Thymus (tissue), 11 donors: Measurements from ENCODE around the gene NHSL2. TPM values are rescaled to one million over a fixed set of nuclear protein-coding genes. Genes with fewer than 3 reads are reported as not detected.

Experiments used
- DNase-seq, 9 donors: peaks; one replicate each; pipeline ENCODE4 v3.0.0-alpha.2; 2013; ENCODE audit warnings: low spot score in 9 of 9, low read depth in 6 of 9, missing footprints in 1 of 9
- H3K27ac ChIP-seq, 2 donors: one replicate each; pipeline ENCODE4 v1.5.1; 2013; ENCODE audit warnings: control low read depth in 1 of 2, low read depth in 1 of 2, low read length in 1 of 2, mild to moderate bottlenecking in 1 of 2, moderate library complexity in 1 of 2
- H3K27me3 ChIP-seq, 2 donors: one replicate each; pipeline ENCODE4 v1.5.1; 2013; ENCODE audit warnings: low read length in 1 of 2; ENCODE audit not compliant: control insufficient read depth in 2 of 2, insufficient read depth in 1 of 2
- H3K36me3 ChIP-seq, 2 donors: one replicate each; pipeline ENCODE4 v1.5.1; 2013; ENCODE audit warnings: low read length in 1 of 2, mild to moderate bottlenecking in 1 of 2, moderate library complexity in 1 of 2; ENCODE audit not compliant: control insufficient read depth in 2 of 2, insufficient read depth in 2 of 2
- H3K4me1 ChIP-seq, 2 donors: one replicate each; pipeline ENCODE4 v1.5.1; 2013; ENCODE audit warnings: low read length in 2 of 2; ENCODE audit not compliant: control insufficient read depth in 2 of 2, insufficient read depth in 2 of 2
- H3K4me3 ChIP-seq, 2 donors: one replicate each; pipeline ENCODE4 v1.5.1; 2013; ENCODE audit warnings: low read length in 2 of 2, control low read depth in 1 of 2, mild to moderate bottlenecking in 1 of 2
- H3K9me3 ChIP-seq, 2 donors: one replicate each; pipeline ENCODE4 v1.5.1; 2013; ENCODE audit warnings: low read length in 1 of 2, mild to moderate bottlenecking in 1 of 2; ENCODE audit not compliant: control insufficient read depth in 2 of 2, insufficient read depth in 1 of 2
- WGBS: extraction: QIAGEN DNeasy Blood & Tissue Kit; methylation state at CpG from one replicate; pipeline ENCODE4 v1.1.7; 2013; 5-methylcytosine and 5-hydroxymethylcytosine counted together
- polyA plus RNA-seq: library from polyadenylated mRNA; stranded (reverse); fragments of 200-250 nt; gene quantifications from one replicate; pipeline ENCODE4 v1.2.3, GENCODE V29; 2013
- total RNA-seq: library from RNA; stranded (reverse); fragments of 120-200 nt; gene quantifications from one replicate; pipeline ENCODE4 v1.2.4, GENCODE V29; 2013
- donor health status: healthy.

Gene NHSL2
- total and polyA plus RNA-seq, 2 donors: 0.80 TPM

- Histone ChIP-seq H3K36me3 (no peaks in the 10 kb centered on the region), H3K4me3 (no peak overlapping the region), H3K27ac (no peak overlapping the region), H3K27me3 (no peaks in the 10 kb centered on the region), H3K9me3 (no peaks in the 10 kb centered on the region), H3K4me1 (peaks cover 1 to 20% of the 10 kb centered on the region in 2 donors)
- 93% methylated on average over 2 of the region's 2 CpGs for WGBS
- no peak for DNase-seq
These were observed 127.0 kb downstream of the NHSL2 start for GRCh38 chrX:72037601-72038000.

- peaks cover 5 to 24% of the 10 kb centered on the region in 2 donors for H3K4me1 ChIP-seq
- no peaks in the 10 kb centered on the region for H3K27me3 ChIP-seq
- H3K36me3 ChIP-seq: no peaks in the 10 kb centered on the region
- H3K9me3 ChIP-seq: no peaks in the 10 kb centered on the region
- no peak overlapping the region for H3K4me3 ChIP-seq
- no peak for DNase-seq
- no peak overlapping the region for H3K27ac ChIP-seq
- WGBS: 95% methylated on average over 4 of the region's 4 CpGs
These were observed 127.4 kb downstream of the NHSL2 start for GRCh38 chrX:72038016-72038415.

- no peaks in the 10 kb centered on the region for H3K9me3 ChIP-seq
- no peaks in the 10 kb centered on the region for H3K27me3 ChIP-seq
- DNase-seq: no peak
- H3K36me3 ChIP-seq: no peaks in the 10 kb centered on the region
- H3K4me3 ChIP-seq: no peak overlapping the region
- peaks cover 5 to 28% of the 10 kb centered on the region in 2 donors for H3K4me1 ChIP-seq
- H3K27ac ChIP-seq: no peak overlapping the region
- WGBS: 99% methylated on average over 2 of the region's 2 CpGs
These were observed 128.2 kb downstream of the NHSL2 start for GRCh38 chrX:72038868-72039267.

GRCh38 chrX:72040506-72040905 is 129.9 kb downstream of the NHSL2 start:
- WGBS: 91% methylated on average over 5 of the region's 5 CpGs
- no peak for DNase-seq
- no peak overlapping the region for H3K4me3 ChIP-seq
- H3K36me3 ChIP-seq: no peaks in the 10 kb centered on the region
- peaks cover 5 to 35% of the 10 kb centered on the region in 2 donors for H3K4me1 ChIP-seq
- no peaks in the 10 kb centered on the region for H3K27me3 ChIP-seq
- no peak overlapping the region for H3K27ac ChIP-seq
- no peaks in the 10 kb centered on the region for H3K9me3 ChIP-seq

GRCh38 chrX:72041176-72041575 is 130.5 kb downstream of the NHSL2 start:
- H3K27me3 ChIP-seq: no peaks in the 10 kb centered on the region
- H3K36me3 ChIP-seq: no peaks in the 10 kb centered on the region
- H3K4me1 ChIP-seq: peaks cover 5 to 42% of the 10 kb centered on the region in 2 donors
- no peak for DNase-seq
- H3K4me3 ChIP-seq: no peak overlapping the region
- 96% methylated on average over 6 of the region's 6 CpGs for WGBS
- no peaks in the 10 kb centered on the region for H3K9me3 ChIP-seq
- no peak overlapping the region for H3K27ac ChIP-seq

GRCh38 chrX:72041871-72042851 is 131.5 kb downstream of the NHSL2 start:
- Histone ChIP-seq H3K36me3 (no peaks in the 10 kb centered on the region), H3K4me3 (no peak overlapping the region), H3K27me3 (no peaks in the 10 kb centered on the region), H3K27ac (no peak overlapping the region), H3K4me1 (peaks cover 5 to 47% of the 10 kb centered on the region in 2 donors), H3K9me3 (no peaks in the 10 kb centered on the region)
- 92% methylated on average over 13 of the region's 13 CpGs for WGBS
- DNase-seq: no peak

- Histone ChIP-seq H3K4me1 (peaks cover 5 to 41% of the 10 kb centered on the region in 2 donors), H3K27ac (no peak overlapping the region), H3K36me3 (no peaks in the 10 kb centered on the region), H3K27me3 (no peaks in the 10 kb centered on the region), H3K9me3 (no peaks in the 10 kb centered on the region), H3K4me3 (no peak overlapping the region)
- 2% methylated on average over 3 of the region's 3 CpGs for WGBS
- DNase-seq: peak in 2 of 9 donors; percentile 19 to 36
These were observed 132.2 kb downstream of the NHSL2 start for GRCh38 chrX:72042852-72043248.

GRCh38 chrX:72043636-72044035 is 133.0 kb downstream of the NHSL2 start:
- no peak for DNase-seq
- Histone ChIP-seq H3K9me3 (no peaks in the 10 kb centered on the region), H3K4me1 (peaks cover 5 to 39% of the 10 kb centered on the region in 2 donors), H3K27ac (no peak overlapping the region), H3K36me3 (no peaks in the 10 kb centered on the region), H3K27me3 (no peaks in the 10 kb centered on the region), H3K4me3 (no peak overlapping the region)
- 96% methylated on average over 4 of the region's 4 CpGs for WGBS

- H3K4me3 ChIP-seq: no peak overlapping the region
These were observed 134.5 kb downstream of the NHSL2 start for GRCh38 chrX:72045141-72045540.

More at GRCh38 chrX:72045141-72045540, 134.5 kb downstream of the NHSL2 start:
- no peak for DNase-seq
- H3K27ac ChIP-seq: no peak overlapping the region
- H3K4me1 ChIP-seq: peaks cover 5 to 39% of the 10 kb centered on the region in 2 donors
- no peaks in the 10 kb centered on the region for H3K9me3 ChIP-seq
- WGBS: 60% methylated on average over 4 of the region's 4 CpGs
- no peaks in the 10 kb centered on the region for H3K36me3 ChIP-seq
- no peaks in the 10 kb centered on the region for H3K27me3 ChIP-seq
